Erythroblast (primary cell): ENCODE data around the gene DCD.
"Not testable (repeated sequence)": the region's sequence is repeated elsewhere in the genome, so short reads cannot be mapped to it uniquely, and the experiment has no call there.

Experiments
- DNase-seq, 2 experiments: peaks; one replicate each; lab custom pipeline; 2025; lab: John Stamatoyannopoulos, UW
- GATA1 ChIP-seq: IDR thresholded peaks from 2 replicates; pipeline ENCODE4 v1.6.1; 2011; ENCODE audit warnings: low read depth, mild to moderate bottlenecking, control low read depth, low read length, moderate library complexity
- POLR2A ChIP-seq: IDR thresholded peaks from 2 replicates; pipeline ENCODE4 v1.6.1; 2011; ENCODE audit warnings: mild to moderate bottlenecking, low read length

Gene DCD, protein sequence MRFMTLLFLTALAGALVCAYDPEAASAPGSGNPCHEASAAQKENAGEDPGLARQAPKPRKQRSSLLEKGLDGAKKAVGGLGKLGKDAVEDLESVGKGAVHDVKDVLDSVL

GRCh38 chr12:54648265-54648664 is at the start of gene DCD:
Gene DCD (minus strand): TSS chr12:54648365. CDS start chr12:54648303, 62 bp downstream.
- no peak for DNase-seq
- TF ChIP-seq GATA1: no peak
- no peak for TF ChIP-seq POLR2A

- DNase-seq: no peak
- no peak for TF ChIP-seq GATA1
- no peak for TF ChIP-seq POLR2A
These were observed 49.7 kb upstream of the DCD start for GRCh38 chr12:54697851-54698250.

GRCh38 chr12:54692353-54692752 is 44.2 kb upstream of the DCD start:
- no peak for TF ChIP-seq GATA1
- TF ChIP-seq POLR2A: no peak
- DNase-seq: no peak

- TF ChIP-seq POLR2A (no peak), GATA1 (no peak)
- no peak for DNase-seq
These were observed 41.8 kb upstream of the DCD start for GRCh38 chr12:54689984-54690383.

DNA sequence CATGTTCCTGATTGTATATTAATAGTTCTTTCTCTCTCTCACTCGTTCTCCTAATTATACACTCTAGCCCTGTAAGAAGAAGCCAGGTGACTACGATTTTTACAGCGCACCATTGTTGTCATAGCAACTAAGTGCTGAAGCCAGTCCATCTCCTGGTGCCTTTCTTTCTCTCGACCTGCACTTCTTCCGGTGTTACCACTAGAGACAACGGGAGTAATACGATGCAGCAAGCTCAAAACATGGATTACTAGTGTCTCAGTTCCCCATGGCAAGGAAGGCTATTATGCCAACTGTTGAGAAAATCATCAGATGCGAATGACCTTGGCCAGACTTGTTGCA is 40.8 kb upstream of the DCD start:
- TF ChIP-seq POLR2A: no peak
- no peak for TF ChIP-seq GATA1
- DNase-seq: no peak

DNA sequence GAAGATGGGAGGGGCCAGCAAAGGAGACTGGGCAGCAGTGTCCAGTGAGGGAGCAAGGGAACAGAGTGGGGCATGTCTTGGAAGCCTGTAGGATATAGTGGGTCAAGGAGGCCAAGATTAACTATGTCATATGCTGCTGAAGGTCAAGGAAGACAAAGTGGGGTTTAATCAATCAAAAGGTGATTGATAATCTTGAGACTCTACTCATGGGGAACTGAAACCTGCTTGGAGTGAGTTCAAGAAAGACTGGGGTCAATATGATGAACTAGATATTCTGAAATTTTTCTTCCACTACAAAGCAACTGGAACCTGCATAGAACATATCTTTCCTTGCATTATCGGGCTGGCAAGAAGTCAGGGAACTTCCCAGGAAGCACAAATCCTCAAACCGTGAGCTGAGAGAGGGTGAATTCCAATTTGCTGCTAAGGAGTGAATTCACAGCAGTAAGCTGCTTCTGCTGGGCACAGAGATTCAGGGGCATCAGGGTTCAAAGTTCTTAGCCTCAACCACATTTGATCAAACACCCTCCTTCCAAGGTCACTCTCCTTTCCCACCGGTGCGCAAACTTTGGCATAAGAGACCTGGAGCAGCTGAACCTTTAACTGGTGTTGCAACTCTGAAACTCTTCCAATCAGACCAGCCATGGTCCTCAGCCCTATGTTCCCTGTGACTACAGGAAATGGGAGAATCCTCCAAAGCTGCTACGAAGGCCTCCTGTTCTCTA is 40.3 kb upstream of the DCD start:
- TF ChIP-seq POLR2A: no peak
- no peak for TF ChIP-seq GATA1
- DNase-seq: no peak

GRCh38 chr12:54684636-54685630 is 36.8 kb upstream of the DCD start:
- no peak for TF ChIP-seq GATA1
- no peak for TF ChIP-seq POLR2A
- no peak for DNase-seq

- DNase-seq: no peak
- TF ChIP-seq POLR2A (no peak), GATA1 (no peak)
These were observed 35.2 kb upstream of the DCD start for GRCh38 chr12:54683398-54683797.

DNA sequence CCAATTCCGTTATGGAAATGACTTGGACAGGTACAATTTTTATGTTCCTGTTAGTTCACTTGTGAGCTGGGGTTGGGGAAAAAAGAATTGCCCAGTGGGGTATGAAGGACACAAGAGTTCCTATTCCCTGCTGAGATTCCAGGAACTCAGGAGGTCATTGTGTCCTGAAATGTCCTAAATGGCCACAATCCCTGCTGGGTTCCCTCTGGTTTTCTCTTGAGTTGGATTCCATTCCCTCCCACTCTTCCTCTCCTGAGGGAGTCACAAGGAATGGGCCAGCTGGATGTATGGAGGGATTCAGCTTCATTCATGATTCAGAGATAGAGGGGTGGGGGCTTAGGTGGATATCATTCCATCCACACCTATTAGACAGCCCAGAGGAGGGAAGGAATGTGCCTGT is 34.5 kb upstream of the DCD start:
- no peak for DNase-seq
- TF ChIP-seq POLR2A: no peak
- TF ChIP-seq GATA1: no peak

DNA sequence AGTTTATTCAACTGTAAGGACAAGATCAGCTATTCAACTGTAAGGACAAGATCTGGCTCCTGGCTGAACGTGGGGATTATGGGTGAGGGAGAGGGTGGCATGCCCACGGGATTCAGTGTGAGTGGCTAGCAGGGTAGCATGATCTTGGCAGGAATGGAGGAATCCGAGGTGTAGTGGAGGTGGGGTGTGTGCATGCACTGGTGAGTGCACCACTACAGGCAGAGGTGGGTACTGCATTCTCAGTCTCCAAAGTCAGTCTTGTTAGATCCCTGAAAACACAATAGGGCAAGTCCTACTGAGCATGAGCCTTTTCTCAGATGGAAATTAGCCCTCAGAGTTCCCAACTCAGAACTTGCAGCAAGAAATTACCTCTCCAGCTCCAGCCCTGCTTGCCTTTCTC is 32.2 kb upstream of the DCD start:
- peak; percentile 23 to 36 for DNase-seq
- no peak for TF ChIP-seq POLR2A
- no peak for TF ChIP-seq GATA1

DNA sequence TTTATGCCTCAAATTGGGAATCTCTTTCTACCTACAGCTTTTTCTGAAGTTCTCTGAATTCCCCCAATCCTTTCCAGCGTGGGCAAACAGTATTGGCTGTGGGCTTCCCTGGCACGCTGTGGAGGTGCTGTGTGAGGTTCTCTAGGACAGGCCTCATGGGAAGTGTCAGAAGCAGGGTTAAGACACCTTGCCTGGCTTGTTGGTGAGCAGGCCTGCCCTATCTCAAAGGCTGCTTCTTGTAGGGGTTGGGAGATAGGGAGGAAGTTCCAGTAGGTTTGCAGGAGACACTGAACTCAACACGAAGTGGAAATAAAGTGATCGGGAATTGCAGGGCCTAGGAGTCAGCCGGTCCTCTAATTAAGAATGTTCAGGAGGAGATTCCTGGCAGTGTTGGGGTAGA is 30.0 kb upstream of the DCD start:
- TF ChIP-seq GATA1: no peak
- TF ChIP-seq POLR2A: no peak
- no peak for DNase-seq

- DNase-seq: no peak
- TF ChIP-seq GATA1 (no peak), POLR2A (no peak)
These were observed 19.8 kb upstream of the DCD start for GRCh38 chr12:54667945-54668344.

DNA sequence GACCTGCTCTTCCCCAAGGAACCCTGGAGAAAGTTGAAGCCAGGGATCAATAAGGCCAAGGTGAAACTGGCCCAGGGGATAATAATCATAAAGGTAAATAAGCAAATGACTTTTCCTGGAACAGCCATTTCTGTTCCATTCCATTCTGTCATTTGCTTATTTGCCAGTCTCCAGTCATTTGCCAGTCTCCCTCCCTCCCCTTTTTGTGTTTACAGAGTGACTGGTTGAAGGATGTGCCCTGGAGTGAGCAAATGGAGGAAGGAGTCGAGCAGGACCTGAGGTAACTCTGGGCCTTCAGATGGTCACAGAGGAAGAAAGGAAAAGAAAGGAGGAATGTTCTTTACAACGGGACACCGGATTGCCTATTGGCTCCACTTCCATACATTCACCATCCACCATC is 17.8 kb upstream of the DCD start:
- TF ChIP-seq POLR2A (no peak), GATA1 (no peak)
- DNase-seq: no peak

DNA sequence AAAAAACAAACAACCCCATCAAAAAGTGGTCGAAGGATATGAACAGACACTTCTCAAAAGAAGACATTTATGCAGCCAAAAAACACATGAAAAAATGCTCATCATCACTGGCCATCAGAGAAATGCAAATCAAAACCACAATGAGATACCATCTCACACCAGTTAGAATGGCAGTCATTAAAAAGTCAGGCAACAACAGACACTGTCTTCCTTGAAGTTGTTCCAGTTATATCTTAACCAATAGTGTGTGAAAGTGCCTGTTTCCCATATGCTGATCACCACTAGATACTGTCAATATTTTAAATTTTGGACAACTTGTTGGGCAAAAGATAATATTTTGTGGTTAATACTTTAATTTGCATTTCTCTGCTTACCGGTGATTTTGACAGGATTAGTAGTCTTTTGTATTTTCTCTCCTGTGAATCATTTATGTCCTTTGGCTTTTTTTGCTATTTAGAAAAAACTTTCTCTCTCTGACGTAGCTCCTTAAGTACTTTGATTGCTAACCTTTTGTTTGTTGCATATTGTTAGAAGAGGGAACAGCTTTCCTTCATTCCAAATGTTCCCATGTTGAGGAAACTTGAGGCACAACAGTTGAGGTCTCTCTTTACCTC is 17.0 kb upstream of the DCD start:
- not testable (repeated sequence) for DNase-seq

DNA sequence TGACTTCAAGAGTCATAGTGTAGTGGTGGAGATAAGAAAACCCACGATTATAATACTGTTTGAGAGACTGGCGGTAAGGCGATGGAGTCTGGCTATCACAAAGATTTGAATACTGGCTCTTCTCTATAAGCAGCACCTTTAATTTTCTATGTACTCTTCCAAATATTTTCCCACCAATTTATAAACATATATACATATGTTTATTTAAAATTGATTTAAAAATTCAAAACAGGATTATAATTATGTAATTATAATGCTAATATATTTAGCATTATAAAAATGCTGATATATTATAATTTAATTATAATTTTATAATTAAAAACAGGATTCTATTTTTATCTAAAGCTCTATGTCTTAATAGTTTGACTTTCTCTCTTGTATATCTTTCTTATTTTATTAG is 15.4 kb upstream of the DCD start:
- no peak for DNase-seq
- TF ChIP-seq POLR2A (no peak), GATA1 (no peak)
